GM12892 (cell line): ENCODE results near the gene SLMAP.

ENCODE experiments used
- POLR2A ChIP-seq: IDR thresholded peaks from 2 replicates; pipeline ENCODE4 v1.6.1; 2011; ENCODE audit warnings: low read depth, low read length, control low read depth
- TAF1 ChIP-seq: IDR thresholded peaks from 2 replicates; pipeline ENCODE4 v1.6.1; 2011; ENCODE audit warnings: low read depth, mild to moderate bottlenecking, control low read depth, low read length, borderline replicate concordance

GRCh38 chr3:57935539-57935938, 179.4 kb downstream of the SLMAP start:
- TF ChIP-seq TAF1: no peak
- no peak for TF ChIP-seq POLR2A
